Measurements from ENCODE around the gene ACVR1.

Gene ACVR1

DNA sequence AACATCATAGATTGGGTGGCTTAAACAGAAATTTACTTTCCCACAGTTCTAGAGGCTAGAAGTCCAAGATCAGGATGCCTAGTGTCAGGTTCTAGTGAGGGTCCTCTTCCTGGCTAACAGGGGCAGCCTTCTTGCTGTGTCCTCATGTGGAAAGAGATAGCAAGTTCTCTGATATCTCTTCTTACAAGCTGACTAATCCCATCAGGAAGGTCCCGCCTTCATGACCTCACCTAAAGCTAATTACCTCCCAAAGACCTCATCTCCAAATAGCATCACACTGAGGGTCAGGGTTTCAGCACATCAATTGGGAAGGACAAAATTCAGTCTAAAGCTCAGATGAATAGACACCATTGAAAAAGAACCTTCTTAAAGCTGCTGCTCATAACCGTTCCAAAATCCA lies 22.9 kb downstream of the ACVR1 start:
- TF ChIP-seq, protein P1, sequence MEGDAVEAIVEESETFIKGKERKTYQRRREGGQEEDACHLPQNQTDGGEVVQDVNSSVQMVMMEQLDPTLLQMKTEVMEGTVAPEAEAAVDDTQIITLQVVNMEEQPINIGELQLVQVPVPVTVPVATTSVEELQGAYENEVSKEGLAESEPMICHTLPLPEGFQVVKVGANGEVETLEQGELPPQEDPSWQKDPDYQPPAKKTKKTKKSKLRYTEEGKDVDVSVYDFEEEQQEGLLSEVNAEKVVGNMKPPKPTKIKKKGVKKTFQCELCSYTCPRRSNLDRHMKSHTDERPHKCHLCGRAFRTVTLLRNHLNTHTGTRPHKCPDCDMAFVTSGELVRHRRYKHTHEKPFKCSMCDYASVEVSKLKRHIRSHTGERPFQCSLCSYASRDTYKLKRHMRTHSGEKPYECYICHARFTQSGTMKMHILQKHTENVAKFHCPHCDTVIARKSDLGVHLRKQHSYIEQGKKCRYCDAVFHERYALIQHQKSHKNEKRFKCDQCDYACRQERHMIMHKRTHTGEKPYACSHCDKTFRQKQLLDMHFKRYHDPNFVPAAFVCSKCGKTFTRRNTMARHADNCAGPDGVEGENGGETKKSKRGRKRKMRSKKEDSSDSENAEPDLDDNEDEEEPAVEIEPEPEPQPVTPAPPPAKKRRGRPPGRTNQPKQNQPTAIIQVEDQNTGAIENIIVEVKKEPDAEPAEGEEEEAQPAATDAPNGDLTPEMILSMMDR (IDR thresholded peaks at IDR 0.05; ENCODE audit: borderline replicate concordance, extremely low read depth, low read length, poor library complexity, severe bottlenecking), result no peak
- no peak for TF ChIP-seq EZH2 (IDR thresholded peaks at IDR 0.05; ENCODE audit: borderline replicate concordance, low read depth, low read length, severe bottlenecking)
- Histone ChIP-seq H3K9me3 (ENCODE audit: insufficient read depth, low read length, severe bottlenecking) (no peaks in the 10 kb centered on the region), H4K20me1 (ENCODE audit: insufficient read depth, low read length) (no peaks in the 10 kb centered on the region), H3K79me2 (ENCODE audit: insufficient read depth, low read length) (no peaks in the 10 kb centered on the region), H2AFZ (ENCODE audit: low read depth, low read length) (no peak overlapping the region), H3K27me3 (ENCODE audit: insufficient read depth, low read length, poor library complexity) (no peaks in the 10 kb centered on the region), H3K9ac (ENCODE audit: low read depth, low read length) (no peak overlapping the region), H3K27ac (ENCODE audit: low read length) (no peak overlapping the region), H3K4me3 (ENCODE audit: low read depth in 1 of 2, low read length in 2 of 2) (no peak overlapping the region), H3K4me1 (ENCODE audit: insufficient read depth, low read length) (no peaks in the 10 kb centered on the region), H3K4me2 (ENCODE audit: insufficient read depth, low read length) (no peak overlapping the region), H3K36me3 (ENCODE audit: insufficient read depth, low read length) (no peaks in the 10 kb centered on the region)
- no peak for ATAC-seq (ENCODE audit: insufficient read depth, low read depth)
- no peak for DNase-seq

DNA sequence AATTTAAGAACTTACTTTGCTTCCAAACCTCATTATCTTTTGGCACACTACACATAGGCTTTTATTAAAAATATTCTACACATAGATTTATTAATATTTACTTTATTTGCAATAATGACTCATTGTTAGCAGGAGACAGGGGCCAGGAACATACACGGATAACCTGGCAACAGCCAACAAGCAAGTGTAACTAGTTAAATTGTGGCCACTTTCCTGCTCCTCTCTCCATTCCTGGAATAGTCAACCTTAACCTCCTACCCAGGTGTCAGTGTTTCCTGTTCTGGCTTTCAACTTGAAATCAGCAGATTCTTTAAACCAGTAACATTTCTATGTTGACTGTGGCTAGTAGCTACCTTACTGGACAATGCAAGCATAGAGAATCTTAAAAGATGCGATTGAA lies 26.5 kb downstream of the ACVR1 start:
- no peaks in the 10 kb centered on the region for H3K9me3 ChIP-seq (ENCODE audit: insufficient read depth, low read length, severe bottlenecking)
- no peak overlapping the region for H3K9ac ChIP-seq (ENCODE audit: low read depth, low read length)
- no peaks in the 10 kb centered on the region for H3K36me3 ChIP-seq (ENCODE audit: insufficient read depth, low read length)
- no peak overlapping the region for H3K27ac ChIP-seq (ENCODE audit: low read length)
- no peak overlapping the region for H3K4me3 ChIP-seq (ENCODE audit: low read depth in 1 of 2, low read length in 2 of 2)
- DNase-seq, result no peak
- H3K79me2 ChIP-seq (ENCODE audit: insufficient read depth, low read length), result no peaks in the 10 kb centered on the region
- ATAC-seq (ENCODE audit: insufficient read depth, low read depth), result no peak
- no peaks in the 10 kb centered on the region for H3K4me1 ChIP-seq (ENCODE audit: insufficient read depth, low read length)
- no peaks in the 10 kb centered on the region for H3K27me3 ChIP-seq (ENCODE audit: insufficient read depth, low read length, poor library complexity)
- TF ChIP-seq, protein P1 (IDR thresholded peaks at IDR 0.05; ENCODE audit: borderline replicate concordance, extremely low read depth, low read length, poor library complexity, severe bottlenecking), result no peak
- TF ChIP-seq EZH2 (IDR thresholded peaks at IDR 0.05; ENCODE audit: borderline replicate concordance, low read depth, low read length, severe bottlenecking), result no peak
- no peak overlapping the region for H3K4me2 ChIP-seq (ENCODE audit: insufficient read depth, low read length)
- no peak overlapping the region for H2AFZ ChIP-seq (ENCODE audit: low read depth, low read length)
- H4K20me1 ChIP-seq (ENCODE audit: insufficient read depth, low read length), result no peaks in the 10 kb centered on the region

DNA sequence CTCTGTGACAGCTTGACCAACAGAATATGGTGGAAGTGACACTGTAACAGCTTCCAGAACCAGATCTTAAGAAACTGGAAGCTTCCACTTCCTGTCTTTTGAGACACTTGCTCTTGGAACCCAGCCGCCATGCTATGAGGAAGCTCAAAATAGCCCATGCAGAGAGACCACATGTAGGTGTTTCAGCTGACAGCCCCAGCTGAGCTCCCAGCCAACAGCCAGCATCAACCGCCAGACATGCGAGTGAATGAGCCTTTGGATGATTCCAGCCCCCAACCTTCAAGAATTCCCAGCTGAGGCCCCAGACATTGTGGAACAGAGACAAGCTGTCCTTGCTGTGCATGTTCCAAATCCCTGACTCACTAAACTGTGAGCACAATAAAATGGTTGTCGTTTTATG lies 27.9 kb downstream of the ACVR1 start:
- H2AFZ ChIP-seq (ENCODE audit: low read depth, low read length), result no peak overlapping the region
- no peak overlapping the region for H3K4me3 ChIP-seq (ENCODE audit: low read depth in 1 of 2, low read length in 2 of 2)
- H3K9me3 ChIP-seq (ENCODE audit: insufficient read depth, low read length, severe bottlenecking), result no peaks in the 10 kb centered on the region
- H3K27ac ChIP-seq (ENCODE audit: low read length), result no peak overlapping the region
- H3K36me3 ChIP-seq (ENCODE audit: insufficient read depth, low read length), result no peaks in the 10 kb centered on the region
- H3K27me3 ChIP-seq (ENCODE audit: insufficient read depth, low read length, poor library complexity), result no peaks in the 10 kb centered on the region
- no peaks in the 10 kb centered on the region for H3K4me1 ChIP-seq (ENCODE audit: insufficient read depth, low read length)
- no peak overlapping the region for H3K4me2 ChIP-seq (ENCODE audit: insufficient read depth, low read length)
- H4K20me1 ChIP-seq (ENCODE audit: insufficient read depth, low read length), result no peaks in the 10 kb centered on the region
- no peak for ATAC-seq (ENCODE audit: insufficient read depth, low read depth)
- TF ChIP-seq EZH2 (IDR thresholded peaks at IDR 0.05; ENCODE audit: borderline replicate concordance, low read depth, low read length, severe bottlenecking), result no peak
- TF ChIP-seq, protein P1 (IDR thresholded peaks at IDR 0.05; ENCODE audit: borderline replicate concordance, extremely low read depth, low read length, poor library complexity, severe bottlenecking), result no peak
- H3K79me2 ChIP-seq (ENCODE audit: insufficient read depth, low read length), result no peaks in the 10 kb centered on the region
- DNase-seq, result no peak
- no peak overlapping the region for H3K9ac ChIP-seq (ENCODE audit: low read depth, low read length)

DNA sequence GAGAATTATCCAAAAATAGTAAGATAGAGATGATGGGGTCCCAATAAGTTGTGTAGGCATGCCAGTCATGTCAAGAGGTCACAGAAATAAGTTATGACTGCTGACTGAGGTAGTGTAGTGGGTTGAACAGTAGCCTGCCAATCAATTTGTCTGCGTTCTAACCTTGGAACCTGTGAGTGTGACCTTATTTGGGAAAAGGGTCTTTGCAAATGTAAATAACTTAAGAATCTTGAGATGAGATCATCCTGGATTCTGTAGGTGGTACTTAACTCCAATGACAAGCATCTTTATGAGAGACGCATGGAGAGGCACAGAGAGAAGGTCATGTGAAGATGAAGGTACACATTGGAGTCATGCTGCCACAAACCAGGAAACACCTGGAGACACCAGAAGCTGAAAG lies 31.0 kb downstream of the ACVR1 start:
- H3K4me3 ChIP-seq (ENCODE audit: low read depth in 1 of 2, low read length in 2 of 2), result no peak overlapping the region
- no peak overlapping the region for H3K9ac ChIP-seq (ENCODE audit: low read depth, low read length)
- no peaks in the 10 kb centered on the region for H3K79me2 ChIP-seq (ENCODE audit: insufficient read depth, low read length)
- ATAC-seq (ENCODE audit: insufficient read depth, low read depth), result no peak
- no peaks in the 10 kb centered on the region for H3K9me3 ChIP-seq (ENCODE audit: insufficient read depth, low read length, severe bottlenecking)
- H2AFZ ChIP-seq (ENCODE audit: low read depth, low read length), result no peak overlapping the region
- no peaks in the 10 kb centered on the region for H3K4me1 ChIP-seq (ENCODE audit: insufficient read depth, low read length)
- H4K20me1 ChIP-seq (ENCODE audit: insufficient read depth, low read length), result no peaks in the 10 kb centered on the region
- no peaks in the 10 kb centered on the region for H3K36me3 ChIP-seq (ENCODE audit: insufficient read depth, low read length)
- H3K4me2 ChIP-seq (ENCODE audit: insufficient read depth, low read length), result no peak overlapping the region
- H3K27me3 ChIP-seq (ENCODE audit: insufficient read depth, low read length, poor library complexity), result no peaks in the 10 kb centered on the region
- H3K27ac ChIP-seq (ENCODE audit: low read length), result no peak overlapping the region
- no peak for TF ChIP-seq EZH2 (IDR thresholded peaks at IDR 0.05; ENCODE audit: borderline replicate concordance, low read depth, low read length, severe bottlenecking)
- TF ChIP-seq, protein P1 (IDR thresholded peaks at IDR 0.05; ENCODE audit: borderline replicate concordance, extremely low read depth, low read length, poor library complexity, severe bottlenecking), result no peak
- no peak for DNase-seq
